Suprapubic skin (tissue), 3 donors: ENCODE measurements around the gene COQ4.

Experiments
- POLR2A ChIP-seq, 2 donors: fragments of 450-650 bp; IDR thresholded peaks; one replicate each; pipeline ENCODE4 v1.6.1; 2017; ENCODE audit warnings: antibody characterized with exemption in 2 of 2, mild to moderate bottlenecking in 2 of 2, moderate library complexity in 2 of 2
- TF ChIP-seq, protein P1 (sequence below), 2 donors: fragments of 200-600 bp in 1 of 2; fragments of 450-650 bp in 1 of 2; sonication (generic) in 1 of 2; IDR thresholded peaks; one replicate each; pipeline ENCODE4 v1.5.1; 2016 to 2019; ENCODE audit warnings: antibody characterized with exemption in 2 of 2, mild to moderate bottlenecking in 1 of 2, moderate library complexity in 1 of 2

DNA sequence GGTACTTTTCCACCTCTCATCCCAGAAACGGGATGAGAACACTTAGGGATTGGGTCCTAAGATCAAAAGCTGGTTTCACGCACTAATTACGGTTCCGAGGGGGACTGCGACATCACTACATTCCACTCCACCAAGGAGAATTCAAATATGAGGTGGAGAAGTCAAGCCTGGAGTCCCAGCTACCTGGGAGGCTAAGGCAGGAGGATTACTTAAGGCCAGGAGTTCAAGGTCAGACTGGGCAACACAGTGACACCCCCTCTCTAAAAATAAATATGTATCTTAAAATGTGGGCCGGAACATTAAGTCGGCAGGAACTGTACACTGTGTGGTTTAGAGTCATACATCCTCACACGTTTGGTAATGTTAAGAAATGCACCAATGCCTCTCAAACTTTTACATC is 48.4 kb upstream of the COQ4 start:
- TF ChIP-seq POLR2A (IDR thresholded peaks at IDR 0.05): no peak
- TF ChIP-seq, protein P1, sequence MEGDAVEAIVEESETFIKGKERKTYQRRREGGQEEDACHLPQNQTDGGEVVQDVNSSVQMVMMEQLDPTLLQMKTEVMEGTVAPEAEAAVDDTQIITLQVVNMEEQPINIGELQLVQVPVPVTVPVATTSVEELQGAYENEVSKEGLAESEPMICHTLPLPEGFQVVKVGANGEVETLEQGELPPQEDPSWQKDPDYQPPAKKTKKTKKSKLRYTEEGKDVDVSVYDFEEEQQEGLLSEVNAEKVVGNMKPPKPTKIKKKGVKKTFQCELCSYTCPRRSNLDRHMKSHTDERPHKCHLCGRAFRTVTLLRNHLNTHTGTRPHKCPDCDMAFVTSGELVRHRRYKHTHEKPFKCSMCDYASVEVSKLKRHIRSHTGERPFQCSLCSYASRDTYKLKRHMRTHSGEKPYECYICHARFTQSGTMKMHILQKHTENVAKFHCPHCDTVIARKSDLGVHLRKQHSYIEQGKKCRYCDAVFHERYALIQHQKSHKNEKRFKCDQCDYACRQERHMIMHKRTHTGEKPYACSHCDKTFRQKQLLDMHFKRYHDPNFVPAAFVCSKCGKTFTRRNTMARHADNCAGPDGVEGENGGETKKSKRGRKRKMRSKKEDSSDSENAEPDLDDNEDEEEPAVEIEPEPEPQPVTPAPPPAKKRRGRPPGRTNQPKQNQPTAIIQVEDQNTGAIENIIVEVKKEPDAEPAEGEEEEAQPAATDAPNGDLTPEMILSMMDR (IDR thresholded peaks at IDR 0.05): no peak
